Neutrophil (primary cell): ENCODE data around the gene TRIM27.
"Not testable (repeated sequence)": the region's sequence is repeated elsewhere in the genome, so short reads cannot be mapped to it uniquely, and the experiment has no call there.

Experiments
- H3K27ac ChIP-seq: fragments of 200-600 bp; sonication (generic); 2 replicates; pipeline ENCODE4 v1.5.1; 2016; ENCODE audit warnings: mild to moderate bottlenecking, moderate library complexity
- H3K27me3 ChIP-seq: fragments of 200-600 bp; sonication (generic); 2 replicates; pipeline ENCODE4 v1.6.0; 2016; ENCODE audit warnings: mild to moderate bottlenecking
- H3K36me3 ChIP-seq: fragments of 200-600 bp; sonication (generic); 2 replicates; pipeline ENCODE4 v1.5.1; 2017
- H3K4me1 ChIP-seq, 2 experiments: fragments of 200-600 bp in 1 of 2; sonication (generic) in 1 of 2; 1 replicate in 1 of 2; 2 replicates in 1 of 2; pipeline versions ENCODE4 v1.5.1 to v1.6.1; 2013 to 2016; ENCODE audit warnings: low read depth in 1 of 2, low read length in 1 of 2, mild to moderate bottlenecking in 1 of 2, moderate library complexity in 1 of 2; ENCODE audit not compliant: control insufficient read depth in 1 of 2, insufficient read depth in 1 of 2
- H3K4me3 ChIP-seq, 2 experiments: fragments of 200-600 bp in 1 of 2; sonication (generic) in 1 of 2; 1 replicate in 1 of 2; 2 replicates in 1 of 2; pipeline ENCODE4 v1.5.1; 2013 to 2016; ENCODE audit warnings: low read depth in 1 of 2, low read length in 1 of 2, mild to moderate bottlenecking in 1 of 2, moderate library complexity in 1 of 2
- H3K9me3 ChIP-seq: fragments of 200-600 bp; sonication (generic); 2 replicates; pipeline ENCODE4 v1.5.1; 2016
- CTCF ChIP-seq: fragments of 200-600 bp; sonication (generic); IDR thresholded peaks from 2 replicates; pipeline ENCODE4 v1.5.1; 2016; ENCODE audit warnings: antibody characterized with exemption

TRIM27 gene, protein sequence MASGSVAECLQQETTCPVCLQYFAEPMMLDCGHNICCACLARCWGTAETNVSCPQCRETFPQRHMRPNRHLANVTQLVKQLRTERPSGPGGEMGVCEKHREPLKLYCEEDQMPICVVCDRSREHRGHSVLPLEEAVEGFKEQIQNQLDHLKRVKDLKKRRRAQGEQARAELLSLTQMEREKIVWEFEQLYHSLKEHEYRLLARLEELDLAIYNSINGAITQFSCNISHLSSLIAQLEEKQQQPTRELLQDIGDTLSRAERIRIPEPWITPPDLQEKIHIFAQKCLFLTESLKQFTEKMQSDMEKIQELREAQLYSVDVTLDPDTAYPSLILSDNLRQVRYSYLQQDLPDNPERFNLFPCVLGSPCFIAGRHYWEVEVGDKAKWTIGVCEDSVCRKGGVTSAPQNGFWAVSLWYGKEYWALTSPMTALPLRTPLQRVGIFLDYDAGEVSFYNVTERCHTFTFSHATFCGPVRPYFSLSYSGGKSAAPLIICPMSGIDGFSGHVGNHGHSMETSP

DNA sequence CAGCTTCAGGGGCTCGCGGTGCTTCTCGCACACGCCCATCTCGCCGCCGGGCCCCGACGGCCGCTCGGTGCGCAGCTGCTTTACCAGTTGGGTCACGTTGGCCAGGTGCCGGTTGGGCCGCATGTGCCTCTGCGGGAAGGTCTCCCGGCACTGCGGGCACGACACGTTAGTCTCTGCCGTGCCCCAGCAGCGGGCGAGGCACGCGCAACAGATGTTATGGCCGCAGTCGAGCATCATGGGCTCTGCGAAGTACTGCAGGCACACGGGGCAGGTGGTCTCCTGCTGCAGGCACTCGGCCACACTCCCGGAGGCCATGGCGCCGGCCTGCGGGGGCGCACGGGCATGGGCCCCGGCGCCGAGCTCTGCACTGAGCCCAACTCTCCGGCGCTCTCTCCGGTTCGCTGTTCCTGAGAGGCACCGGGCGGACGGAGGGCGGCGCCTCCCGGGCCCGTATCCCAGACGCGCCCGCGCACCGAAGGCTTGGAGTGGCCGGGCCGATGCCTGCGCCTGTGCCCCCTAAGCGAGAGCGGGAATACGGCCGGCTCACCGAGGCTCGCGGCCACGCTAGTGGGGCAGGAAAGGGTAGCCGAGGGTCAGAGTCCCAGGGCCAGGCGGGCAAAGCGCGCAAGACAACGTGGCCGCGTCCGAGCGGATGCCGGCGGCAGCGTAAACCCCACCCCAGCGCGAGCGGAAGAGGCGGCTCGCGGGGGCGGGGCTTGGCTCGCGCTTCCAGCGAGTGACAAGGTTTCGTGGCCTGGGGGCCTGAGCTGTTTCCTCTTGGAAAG, at the start of gene TRIM27:
TSS of gene TRIM27 (minus strand) at position 668 of the 785 bp plus-strand sequence. CDS start at position 315, 353 bp downstream.
- peak; percentile 44 for TF ChIP-seq CTCF
- no peaks in the 10 kb centered on the region for H3K9me3 ChIP-seq
- H3K4me3 ChIP-seq = peak within 1 kb of the TSS; percentile 91 to 92
- H3K36me3 ChIP-seq = peaks cover 33% of the 10 kb centered on the region
- H3K27me3 ChIP-seq = no peaks in the 10 kb centered on the region
- H3K27ac ChIP-seq = peak within 1 kb of the TSS; percentile 99
- H3K4me1 ChIP-seq = peaks cover 43 to 48% of the 10 kb centered on the region in 2 experiments

GRCh38 chr6:28970056-28970455, 46.3 kb upstream of the TRIM27 start:
- not testable (repeated sequence) for H3K36me3 ChIP-seq, H3K27me3 ChIP-seq, H3K4me3 ChIP-seq, H3K4me1 ChIP-seq, H3K9me3 ChIP-seq, H3K27ac ChIP-seq

DNA sequence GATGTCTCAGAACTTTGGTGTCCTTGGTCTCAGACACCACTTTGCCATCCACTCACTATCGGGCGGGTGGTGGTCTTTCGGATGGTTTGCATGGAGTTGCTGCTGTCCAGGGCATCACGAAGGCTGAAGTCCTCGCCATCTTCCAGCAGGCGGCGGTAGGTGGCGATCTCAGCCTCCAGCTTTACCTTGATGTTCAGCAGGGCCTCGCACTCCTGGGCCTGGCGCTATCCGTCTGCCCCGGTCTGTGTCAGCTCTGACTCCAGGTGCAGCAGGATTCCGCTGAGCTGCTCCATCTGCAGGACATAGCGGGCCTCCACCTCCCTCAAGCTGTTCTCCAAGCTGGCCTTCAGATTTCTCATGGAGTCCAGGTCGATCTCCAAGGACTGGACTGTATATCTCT, 45.3 kb upstream of the TRIM27 start:
- Histone ChIP-seq H3K36me3 (no peaks in the 10 kb centered on the region), H3K4me3 (no peak overlapping the region), H3K27me3 (peaks cover 4% of the 10 kb centered on the region), H3K27ac (no peak overlapping the region), H3K4me1 (no peaks in the 10 kb centered on the region), H3K9me3 (no peaks in the 10 kb centered on the region)
- no peak for TF ChIP-seq CTCF

GRCh38 chr6:28968476-28968875, 44.7 kb upstream of the TRIM27 start:
- H3K27ac ChIP-seq = no peak overlapping the region
- no peak overlapping the region for H3K4me3 ChIP-seq
- no peaks in the 10 kb centered on the region for H3K4me1 ChIP-seq
- H3K36me3 ChIP-seq = no peaks in the 10 kb centered on the region
- H3K9me3 ChIP-seq = no peaks in the 10 kb centered on the region
- no peak for TF ChIP-seq CTCF
- peaks cover 4% of the 10 kb centered on the region for H3K27me3 ChIP-seq

- H3K27me3 ChIP-seq = peaks cover 4% of the 10 kb centered on the region
- TF ChIP-seq CTCF = no peak
- H3K4me3 ChIP-seq = no peak overlapping the region
- no peaks in the 10 kb centered on the region for H3K4me1 ChIP-seq
- no peaks in the 10 kb centered on the region for H3K36me3 ChIP-seq
- H3K27ac ChIP-seq = no peak overlapping the region
- H3K9me3 ChIP-seq = no peaks in the 10 kb centered on the region
Observed at GRCh38 chr6:28965706-28966105, 41.9 kb upstream of the TRIM27 start.
